ENCODE results near the gene EEF1E1. TPM values are rescaled to one million over a fixed set of nuclear protein-coding genes. Genes with fewer than 3 reads are reported as not detected.

The EEF1E1 gene
- polyA plus RNA-seq, 3 donors, result 52.1 to 55.8 (median 52.6) TPM

DNA sequence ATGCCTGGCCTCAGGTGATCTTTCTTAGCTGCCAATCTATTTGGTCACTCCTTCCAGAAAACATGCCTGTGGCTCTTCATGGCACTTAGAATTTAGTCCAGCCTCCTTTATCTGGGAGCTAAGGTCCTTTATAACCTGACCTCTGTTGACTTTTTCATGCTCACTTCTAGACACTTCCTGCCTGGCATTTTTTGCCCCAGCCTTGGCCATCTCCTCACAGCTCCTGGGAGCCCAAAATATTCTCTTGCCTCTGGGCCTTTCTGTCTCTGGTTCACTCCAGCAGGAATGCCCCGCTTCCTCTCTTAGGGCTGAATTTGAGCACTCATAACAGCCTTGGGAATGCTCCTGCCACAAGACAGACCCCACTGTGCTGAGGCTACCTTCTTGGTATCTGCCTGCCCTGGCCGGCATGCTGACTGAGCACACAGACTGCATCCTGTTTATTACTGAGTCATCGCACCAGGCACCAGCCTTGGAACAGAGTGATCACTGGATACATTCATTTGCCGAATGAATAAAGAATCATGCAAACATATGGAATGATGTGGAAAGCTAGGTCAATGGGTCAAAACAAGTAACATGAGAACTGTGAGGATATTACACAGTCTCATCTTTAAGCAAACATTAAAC, 5.8 kb upstream of the EEF1E1 start:
- DNase-seq, result no peak

DNA sequence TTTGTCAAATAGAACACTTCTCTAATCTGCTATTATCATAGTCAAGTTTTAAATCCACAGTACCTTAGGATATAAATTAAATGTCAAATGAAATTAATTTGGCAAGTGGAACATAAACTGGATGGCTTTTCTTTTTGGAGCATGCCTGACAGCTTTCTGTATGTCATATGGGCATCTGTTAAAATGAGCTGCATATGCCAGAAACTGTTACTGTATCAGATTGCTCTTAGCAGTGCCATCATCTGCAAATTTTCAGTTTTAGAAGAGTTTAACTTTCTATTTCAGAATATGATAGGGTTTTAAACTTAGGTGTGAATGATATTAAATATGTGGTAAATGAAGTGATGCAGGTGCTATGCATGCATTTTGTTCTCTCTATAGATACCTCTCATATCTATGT, 3.4 kb upstream of the EEF1E1 start:
- no peak for DNase-seq

DNA sequence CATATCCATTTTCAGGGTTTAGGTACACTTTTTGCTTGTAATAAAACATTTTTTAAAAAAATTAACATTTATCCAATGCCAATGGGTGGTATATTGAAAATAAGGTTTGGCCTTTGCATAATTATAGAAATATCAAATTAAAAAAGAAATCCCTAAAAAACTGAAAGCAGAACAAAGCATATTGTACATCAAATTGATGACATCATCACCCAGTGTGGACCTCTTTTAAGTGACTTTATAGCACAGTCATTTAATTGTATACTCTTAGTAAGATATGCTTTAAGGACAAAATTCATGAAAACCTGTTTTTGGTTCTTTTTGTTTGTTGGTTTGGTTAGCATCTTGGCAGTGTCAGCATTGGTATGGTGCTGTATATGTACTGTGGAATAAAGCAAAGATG, 1.4 kb upstream of the EEF1E1 start:
- no peak for DNase-seq

DNA sequence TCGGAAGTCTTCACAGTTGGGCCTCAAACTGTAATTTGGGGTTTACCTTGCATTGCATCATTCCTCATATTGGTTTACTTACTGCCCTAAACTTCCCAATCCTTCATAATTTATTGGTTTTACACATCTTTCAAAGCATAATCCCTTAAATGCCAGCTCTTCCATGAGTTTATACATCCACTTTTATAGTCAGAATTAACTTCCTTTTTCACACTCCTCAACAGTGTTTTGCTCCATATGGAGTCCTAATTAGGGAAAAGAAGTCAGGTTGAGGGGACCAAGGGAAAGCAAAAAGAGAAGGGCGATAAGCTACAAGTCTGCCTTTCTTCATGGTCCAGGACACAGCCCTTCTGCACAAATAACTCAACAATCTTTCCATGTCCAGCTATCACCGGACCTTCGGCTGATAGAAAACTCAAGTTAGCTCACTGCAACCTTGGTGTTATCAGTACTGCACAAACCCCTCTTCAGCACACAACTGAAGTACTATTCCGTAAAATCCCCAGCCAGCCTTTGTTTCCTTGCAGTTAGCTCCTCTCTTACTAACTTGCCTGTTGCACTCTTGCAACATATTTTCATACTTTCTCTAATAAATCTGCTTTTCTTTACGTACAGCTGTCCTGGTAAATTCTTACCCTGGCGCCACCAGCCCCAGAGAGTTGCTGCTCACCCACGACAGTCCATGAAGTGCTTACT, 2.0 kb downstream of the EEF1E1 start:
- no peak for DNase-seq

DNA sequence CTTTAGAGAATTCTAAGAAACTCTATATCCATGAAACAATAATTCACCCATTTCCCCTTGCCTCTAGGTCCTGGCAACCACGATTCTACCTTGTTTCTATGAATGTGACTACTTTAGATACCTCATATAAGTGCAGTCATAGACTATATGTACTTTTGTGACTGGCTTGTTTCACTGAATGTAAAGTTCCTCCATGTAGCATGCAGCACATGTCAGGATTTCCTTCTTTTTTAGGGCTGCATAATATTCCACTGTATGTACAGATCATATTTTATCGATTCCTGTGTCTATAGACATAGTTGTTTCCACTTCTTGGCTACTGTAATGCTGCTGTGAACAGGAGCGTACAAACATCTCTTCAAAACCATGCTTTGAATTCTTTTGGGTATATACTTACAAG, 11.7 kb downstream of the EEF1E1 start:
- no peak for DNase-seq

DNA sequence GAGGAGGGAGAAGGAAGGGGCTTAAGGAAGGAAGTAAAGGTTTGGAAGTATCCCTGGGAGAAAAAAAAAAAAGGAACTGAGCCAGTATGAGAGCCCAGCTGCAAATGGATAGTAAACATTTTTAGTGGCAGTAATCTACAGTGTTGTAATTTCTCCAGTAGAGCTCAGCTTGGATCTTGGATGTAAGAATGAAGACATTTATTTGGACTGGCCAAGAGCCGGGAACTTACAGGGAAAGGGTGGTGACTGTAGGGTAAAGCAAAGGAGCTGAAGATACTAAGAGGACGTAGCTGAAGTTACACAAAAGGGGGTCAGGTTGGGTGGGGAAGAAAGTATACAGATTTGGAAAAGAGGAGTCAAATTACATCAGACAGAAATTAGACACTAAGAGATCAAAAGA, 13.5 kb downstream of the EEF1E1 start:
- DNase-seq, result no peak

DNA sequence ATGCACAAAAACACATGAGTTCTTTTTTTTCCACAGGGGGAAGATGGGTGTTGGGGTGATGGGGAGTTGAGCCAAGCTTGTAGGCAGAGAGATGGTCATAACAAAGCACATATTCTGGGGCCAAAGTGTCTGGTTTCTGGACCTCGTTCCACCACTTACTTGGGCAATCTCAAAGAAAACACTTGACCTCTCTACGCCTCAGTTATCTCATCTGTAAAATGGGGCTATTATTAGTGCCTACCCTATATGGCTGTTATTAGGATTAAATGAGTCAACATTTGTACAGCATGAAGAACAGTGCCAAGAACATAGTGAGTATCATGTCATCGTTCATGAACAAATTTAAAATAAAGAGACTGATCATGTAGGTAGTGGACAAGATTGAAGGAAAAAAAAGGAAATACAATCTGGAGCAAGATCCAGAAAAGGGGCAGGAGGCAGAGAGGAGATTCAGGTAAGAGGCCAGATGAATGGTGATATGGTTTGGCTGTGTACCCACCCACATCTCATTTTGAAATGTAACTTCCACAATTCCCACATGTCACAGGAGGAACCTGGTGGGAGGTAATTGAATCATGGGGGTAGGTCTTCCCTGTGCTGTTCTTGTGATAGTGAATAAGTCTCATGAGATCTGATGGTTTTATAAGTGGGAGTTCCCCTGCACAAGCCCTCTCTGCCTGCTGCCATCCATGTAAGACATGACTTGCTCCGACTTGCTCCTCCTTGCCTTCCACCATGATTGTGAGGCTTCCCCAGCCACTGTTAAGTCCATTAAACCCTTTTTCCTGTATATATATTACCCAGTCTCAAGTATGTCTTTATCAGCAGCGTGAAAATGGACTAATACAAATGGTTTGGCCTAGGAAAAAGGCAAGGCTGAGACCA, 14.2 kb downstream of the EEF1E1 start:
- DNase-seq, result no peak

DNA sequence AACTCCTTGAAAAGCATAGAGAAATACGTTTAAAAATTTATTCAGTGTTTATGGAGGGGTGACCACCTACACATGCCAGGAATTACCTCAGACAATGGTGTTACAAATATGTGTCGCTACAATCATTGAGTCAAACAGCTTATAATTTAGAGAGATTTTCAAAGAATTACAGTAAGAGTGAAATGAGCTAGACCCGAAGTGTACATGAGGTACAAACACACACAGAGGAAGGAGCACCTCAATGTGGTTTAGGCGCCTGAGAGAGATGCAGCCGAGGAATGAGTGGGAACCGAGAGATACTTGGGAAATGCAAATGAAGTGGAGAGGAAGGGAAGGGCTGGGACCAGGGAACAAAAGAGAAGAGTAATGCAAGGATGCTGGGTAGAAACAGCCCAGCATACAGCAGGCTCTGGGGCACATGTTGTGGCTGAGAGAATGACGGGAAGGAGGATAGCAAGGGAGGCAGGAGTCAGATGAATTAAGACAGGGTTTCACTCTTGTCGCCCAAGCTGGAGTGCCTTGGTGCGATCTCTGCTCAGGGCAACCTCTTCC, 15.5 kb downstream of the EEF1E1 start:
- DNase-seq, result no peak

DNA sequence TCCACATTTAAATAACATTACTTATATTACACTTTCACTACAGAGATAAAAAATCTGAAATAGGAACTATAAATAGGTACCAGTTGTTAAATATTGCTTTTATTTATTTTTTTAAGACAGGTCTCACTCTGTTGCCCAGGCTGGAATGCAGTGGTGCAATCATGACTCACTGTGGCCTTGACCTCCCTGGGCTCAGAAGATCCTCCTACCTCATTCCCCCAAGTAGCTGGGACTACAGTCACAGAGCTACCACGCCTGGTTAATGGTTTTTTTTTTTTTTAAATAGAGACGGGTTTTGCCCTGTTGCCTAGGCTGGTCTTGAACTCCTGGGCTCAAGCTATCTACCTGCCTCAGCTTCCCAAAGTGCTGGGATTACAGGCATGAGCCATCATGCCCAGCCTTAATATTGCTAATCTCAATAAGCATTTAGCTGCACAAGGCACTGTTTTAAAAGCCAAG, 17.3 kb downstream of the EEF1E1 start:
- DNase-seq, result no peak

DNA sequence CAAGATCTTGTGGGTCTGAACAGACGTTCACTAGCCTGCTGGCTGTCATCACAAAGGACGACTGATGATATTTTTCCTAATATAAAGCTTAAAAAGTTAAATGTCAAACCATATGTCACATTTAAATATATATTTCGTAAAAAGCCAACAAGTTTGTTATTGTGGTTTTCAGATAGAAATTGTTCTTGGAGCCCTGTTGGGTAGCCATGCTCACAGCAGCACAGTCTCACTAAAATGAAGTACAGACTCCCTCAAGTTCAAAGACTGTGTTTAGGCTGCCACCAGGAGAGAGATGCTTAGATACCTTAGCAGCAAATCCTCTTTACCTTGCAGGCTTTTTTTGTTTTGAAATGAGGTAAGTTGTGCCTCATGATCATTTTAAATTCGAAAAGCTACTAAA, 17.8 kb downstream of the EEF1E1 start:
- DNase-seq, result no peak

DNA sequence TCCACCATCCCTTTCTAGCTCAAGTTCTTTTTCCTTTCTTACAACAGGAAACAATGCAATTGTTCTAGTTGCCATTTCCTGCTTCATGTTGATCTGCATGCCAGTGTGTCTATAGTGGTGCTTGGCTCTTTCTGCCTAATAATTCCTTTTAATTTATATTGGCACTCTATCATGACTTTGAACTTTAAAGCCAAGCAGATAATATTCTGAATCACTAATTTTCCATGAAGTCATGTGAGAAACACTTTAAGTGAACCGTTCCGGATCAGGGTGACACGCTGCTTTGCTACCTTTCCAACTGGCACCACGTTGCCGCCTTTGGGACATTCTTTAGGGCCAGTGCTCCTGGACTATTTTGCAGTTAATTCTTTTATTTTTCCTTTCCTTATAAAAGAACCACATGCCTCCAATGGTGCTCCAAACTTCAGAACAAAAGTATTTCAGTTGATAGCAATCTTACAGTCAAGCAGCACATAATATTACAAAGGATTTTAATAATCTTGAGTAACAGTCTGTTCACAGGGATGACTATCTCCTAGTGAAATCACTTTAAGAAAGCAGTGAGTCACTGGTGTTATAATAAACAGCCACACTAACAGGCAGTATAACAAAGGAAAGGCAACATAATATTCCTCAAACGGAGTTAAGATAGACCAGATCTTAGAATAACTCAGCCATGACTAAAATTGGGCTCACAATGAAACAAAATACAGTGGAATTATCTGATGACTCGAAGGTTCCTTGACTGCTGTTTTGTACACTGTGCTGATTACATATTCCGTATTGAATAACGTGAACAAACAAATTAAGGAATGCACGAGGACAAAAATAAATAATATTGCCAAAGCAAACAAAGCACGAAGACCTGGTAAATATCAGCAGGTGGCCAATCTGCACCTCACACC, 19.1 kb downstream of the EEF1E1 start:
- DNase-seq, result no peak

DNA sequence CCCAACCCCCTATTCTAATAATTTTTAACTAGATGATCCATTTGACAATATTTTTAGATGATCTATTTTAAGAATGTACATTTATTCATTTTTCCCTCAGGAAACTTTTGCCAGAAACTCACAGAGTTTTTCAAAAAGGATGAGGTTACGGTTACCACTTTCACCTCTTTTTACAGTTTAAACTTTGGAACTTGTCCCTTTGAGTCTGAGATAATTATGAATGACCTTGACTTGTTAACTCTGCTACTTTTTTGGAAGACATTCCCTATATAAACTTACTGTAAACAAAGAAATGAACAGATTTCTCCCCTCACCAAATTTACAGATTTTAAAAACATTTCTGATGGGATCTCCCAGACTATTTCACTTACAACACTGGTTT, 19.8 kb downstream of the EEF1E1 start:
- DNase-seq, result no peak

DNA sequence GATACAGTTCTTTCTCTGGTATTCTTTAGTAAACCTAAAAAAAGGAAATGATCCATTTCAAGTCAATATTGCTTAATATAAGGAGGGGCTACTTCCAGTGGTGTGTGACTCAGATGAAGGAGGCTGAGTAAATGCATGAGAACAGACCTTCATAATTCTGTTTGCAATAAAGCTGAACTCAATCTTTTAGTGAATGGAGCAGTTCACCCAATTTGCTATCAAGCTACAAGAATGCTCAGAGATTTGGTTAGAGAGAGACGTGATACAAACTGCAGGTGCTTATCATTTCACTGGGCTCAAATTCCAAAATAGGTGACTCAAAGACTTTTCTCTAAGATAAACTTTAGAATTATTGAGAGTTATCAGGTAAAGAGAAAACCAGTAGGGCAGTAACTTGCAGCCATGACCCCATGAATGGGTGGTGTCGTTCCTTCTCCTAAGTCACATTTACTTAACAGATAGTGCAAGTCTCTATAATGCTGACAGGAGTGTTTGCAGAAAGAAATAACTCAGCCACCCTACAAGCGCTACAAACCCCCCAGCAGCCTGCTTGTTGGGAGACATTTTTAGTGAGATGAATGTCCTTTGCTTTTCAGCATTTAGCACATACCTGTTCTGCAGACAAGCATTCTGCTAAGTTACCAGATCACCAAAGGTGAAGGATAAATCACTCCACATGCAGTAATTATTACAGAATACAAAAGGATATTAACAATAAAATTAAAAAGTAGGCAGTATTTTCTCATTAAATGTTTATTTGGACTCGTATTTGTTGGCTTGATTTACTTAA, 21.8 kb downstream of the EEF1E1 start:
- DNase-seq, result no peak

DNA sequence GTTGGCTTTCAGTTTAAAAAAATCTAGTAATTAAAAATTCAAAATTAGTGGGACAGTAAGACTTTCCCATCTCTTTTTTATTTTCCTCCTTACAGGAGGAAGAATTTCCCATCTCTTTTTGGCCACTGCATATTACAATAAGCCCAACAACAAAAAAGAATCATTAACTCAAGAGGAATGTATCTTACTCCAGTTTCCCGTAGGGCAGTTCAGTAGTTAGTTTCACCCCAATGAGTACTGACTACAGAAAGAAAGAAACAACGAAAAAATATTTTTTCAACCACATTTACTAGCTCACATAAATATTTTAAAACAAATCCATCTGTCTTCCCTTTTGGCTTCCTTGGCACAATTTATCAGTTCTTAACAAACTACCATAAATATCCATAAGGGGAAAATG, 23.2 kb downstream of the EEF1E1 start:
- DNase-seq, result no peak

DNA sequence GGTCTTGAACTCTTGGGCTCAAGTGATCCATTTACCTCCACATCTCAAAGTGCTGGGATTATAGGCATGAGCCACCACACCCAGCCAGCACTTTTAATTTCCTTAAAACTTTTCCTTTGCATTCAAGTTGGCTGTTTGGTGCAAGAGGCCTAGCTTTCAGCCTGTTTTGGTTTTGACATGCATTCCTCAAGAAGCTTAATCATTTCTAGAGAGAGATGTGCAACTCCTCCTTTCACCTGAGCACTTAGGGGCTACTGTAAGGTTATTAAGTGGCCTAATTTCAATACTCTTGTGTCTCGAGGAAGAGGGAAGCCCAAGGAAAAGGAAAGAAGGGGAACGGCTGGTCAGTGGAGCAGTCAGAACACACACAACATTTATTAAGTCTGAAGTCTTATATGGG, 24.4 kb downstream of the EEF1E1 start:
- no peak for DNase-seq

DNA sequence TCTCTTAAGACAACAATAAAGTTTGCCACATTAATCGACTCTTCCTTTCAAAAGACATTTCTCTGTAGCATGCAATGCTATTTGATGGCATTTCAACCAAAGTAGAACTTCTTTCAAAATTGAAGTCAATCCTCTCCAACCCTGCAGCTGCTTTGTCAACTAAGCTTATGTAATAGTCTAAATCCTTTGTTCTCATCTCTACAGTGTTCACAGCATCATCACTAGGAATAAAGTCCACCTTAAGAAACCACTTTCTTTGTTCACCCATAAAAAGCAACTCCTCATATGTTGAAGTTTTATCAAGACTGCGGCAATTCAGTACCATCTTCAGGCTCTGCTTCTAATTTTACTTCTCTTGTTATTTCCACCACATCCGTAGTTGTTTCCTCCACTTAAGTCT, 26.6 kb downstream of the EEF1E1 start:
- no peak for DNase-seq

DNA sequence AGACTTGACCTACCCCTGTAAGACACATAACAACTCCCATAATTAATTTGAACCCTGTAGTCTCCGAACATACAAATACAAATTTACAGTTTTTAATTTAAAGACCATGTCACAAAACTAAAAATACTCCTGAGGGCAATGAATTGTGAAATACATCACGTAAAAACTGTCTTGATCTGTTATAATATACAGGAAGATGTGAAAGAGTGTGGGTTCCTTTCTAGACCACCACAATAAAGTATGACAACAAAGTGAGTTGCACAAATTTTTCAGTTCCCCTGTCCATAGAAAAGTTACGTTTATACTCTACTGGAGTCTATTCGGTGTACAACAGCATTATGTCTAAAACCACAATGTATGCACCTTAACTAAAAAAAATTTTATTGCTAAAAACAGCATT, 27.2 kb downstream of the EEF1E1 start:
- no peak for DNase-seq

DNA sequence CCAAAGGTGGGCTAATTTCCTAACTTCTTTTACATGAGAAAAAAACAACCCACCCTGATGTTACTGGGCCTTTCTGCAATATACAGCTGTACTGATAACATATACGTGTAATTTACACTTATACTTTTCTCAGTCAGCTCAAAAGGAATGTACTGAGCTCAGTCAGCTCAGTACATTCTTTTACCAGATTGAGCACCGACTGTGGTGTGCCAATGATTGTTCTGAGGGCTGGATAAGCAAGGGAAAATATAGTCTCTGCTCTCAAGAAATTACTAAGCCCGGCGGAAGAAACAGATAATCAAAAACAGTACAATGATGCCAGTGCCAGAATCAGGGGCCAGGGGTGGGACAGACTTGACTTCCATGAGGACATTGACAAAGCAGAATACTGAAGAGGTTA, 28.1 kb downstream of the EEF1E1 start:
- DNase-seq, result no peak

DNA sequence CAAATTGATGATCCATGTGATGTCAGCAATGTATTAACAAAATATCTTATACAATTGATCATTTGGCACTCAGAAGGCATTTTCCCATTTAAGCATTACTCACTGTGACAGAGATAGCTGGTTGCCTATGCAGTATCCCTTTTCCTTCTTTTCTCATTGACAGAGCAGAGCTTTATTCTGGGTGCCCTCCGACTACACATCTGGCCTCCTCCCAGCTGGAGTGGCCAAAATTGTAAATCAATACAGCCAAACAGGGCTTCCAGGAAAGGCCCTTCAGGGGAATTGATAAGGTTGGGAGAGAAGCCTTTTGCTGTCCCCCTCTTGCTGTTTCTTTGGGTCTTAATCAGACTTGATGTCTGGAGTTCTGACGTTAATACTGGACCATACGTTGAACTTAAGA, 28.6 kb downstream of the EEF1E1 start:
- no peak for DNase-seq

DNA sequence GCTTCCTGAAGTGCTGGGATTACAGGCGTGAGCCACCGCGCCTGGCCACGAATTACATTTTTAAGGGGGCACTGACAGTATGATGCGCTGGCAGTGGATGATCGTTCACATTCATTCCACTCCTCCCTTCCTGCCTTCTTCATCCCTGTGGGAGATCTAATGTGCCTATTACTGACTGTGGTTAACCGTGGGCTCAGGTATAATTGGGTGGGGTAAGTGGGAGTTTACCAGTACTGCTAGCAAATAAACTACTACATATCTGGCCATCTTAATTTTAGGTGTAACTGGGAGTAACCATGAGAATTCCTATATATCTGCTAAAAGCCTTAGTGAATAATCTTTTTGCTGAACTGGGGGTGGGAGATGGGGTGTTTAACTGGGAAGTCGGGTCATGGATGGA, 31.6 kb downstream of the EEF1E1 start:
- no peak for DNase-seq

All from renal pelvis (tissue), 4 donors.